ENCODE data around the gene TMEM205. TPM values are rescaled to one million over a fixed set of nuclear protein-coding genes. Genes with fewer than 3 reads are reported as not detected.
A peak's percentile ranks its signal among the peaks of the same experiment; 100 is the strongest.

The TMEM205 gene
- total and polyA plus RNA-seq, 2 experiments from 2014 or later = 123 to 293 TPM

DNA sequence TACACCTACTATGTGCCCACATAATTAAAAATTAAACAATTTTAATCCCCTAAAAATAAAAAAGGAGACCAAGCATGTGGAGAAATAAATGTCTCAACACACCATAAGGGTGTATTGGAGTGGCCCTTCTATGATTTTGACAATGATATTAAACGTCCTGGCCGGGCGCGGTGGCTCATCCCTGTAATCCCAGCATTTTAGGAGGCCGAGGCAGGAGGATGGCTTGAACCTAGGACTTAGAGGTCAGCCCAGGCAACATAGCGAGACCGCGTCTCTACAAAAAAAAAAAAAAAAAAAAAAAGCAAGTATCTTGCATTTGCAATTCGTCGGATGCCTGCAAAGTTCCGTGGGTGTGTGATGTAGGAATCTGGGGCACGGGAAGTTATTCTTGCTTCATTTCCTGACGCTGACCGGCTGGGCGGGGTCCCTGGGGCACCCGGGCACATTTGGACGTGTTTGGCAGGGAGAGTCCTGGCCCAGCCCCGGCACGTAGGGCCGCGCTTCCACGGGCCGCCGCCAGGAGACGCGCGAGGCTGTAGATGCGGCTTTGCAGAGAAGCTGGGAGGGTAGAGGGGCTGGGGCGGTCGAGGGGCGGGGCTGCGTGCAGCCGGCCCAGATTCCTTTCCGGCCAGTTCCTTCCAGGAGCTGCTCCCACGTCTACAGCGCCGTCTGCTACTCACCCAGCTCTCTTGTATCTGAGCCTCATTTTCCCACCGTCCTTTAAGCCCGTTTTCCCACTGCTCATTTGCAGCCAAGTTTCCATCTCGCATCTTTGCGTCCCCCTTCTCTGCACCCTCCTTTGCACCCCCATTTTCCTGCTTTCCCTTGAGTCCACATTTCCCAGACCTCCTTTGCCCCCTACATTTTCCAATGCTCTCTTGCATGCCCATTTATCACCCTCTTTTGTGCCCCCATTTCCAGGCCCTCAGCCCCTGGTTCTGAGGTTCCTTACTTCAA lies 52.4 kb downstream of the TMEM205 start:
- Mint-ChIP-seq H3K27me3 (ENCODE audit: insufficient read depth, low read depth, poor library complexity) (peaks cover 6% of the 10 kb centered on the region), H3K27ac (peak overlapping the region; percentile 92), H3K4me3 (peak overlapping the region; percentile 63), H3K4me1 (peaks cover 6% of the 10 kb centered on the region; the same call in 2 of the 3 replicates), H3K9me3 (no peaks in the 10 kb centered on the region; the same call in 2 of the 3 replicates), H3K36me3 (ENCODE audit: low read depth) (no peaks in the 10 kb centered on the region)
- H3K27me3 ChIP-seq (ENCODE audit: insufficient read depth) = no peaks in the 10 kb centered on the region
- H3K4me1 ChIP-seq (ENCODE audit: insufficient read depth) = peaks cover 6% of the 10 kb centered on the region
- H3K4me3 ChIP-seq = peak overlapping the region; percentile 46
- H2AFZ ChIP-seq = peak overlapping the region; percentile 97
- no peaks in the 10 kb centered on the region for H3F3A ChIP-seq (replicated peaks; ENCODE audit: low read depth)
- no peaks in the 10 kb centered on the region for H3K79me2 ChIP-seq (replicated peaks; ENCODE audit: insufficient read depth)
- peak overlapping the region; percentile 81 for H3K4me2 ChIP-seq
- H3K27ac ChIP-seq (ENCODE audit: low read depth) = peak overlapping the region; percentile 77; the same call in 1 of the 2 replicates
- TF ChIP-seq CREB1 (CRISPR knock-in tag; IDR thresholded peaks at IDR 0.05; ENCODE audit: low read depth) = peak; percentile 57
- peak; percentile 49 for TF ChIP-seq POLR2AphosphoS5 (IDR thresholded peaks at IDR 0.05; ENCODE audit: low read depth)
- peak; percentile 83 to 97 for TF ChIP-seq CTCF (conservative IDR thresholded peaks at IDR 0.05; ENCODE audit: low read depth in 2 of 2)
- TF ChIP-seq ETS1 (IDR thresholded peaks at IDR 0.05) = no peak
- H3K36me3 ChIP-seq (ENCODE audit: insufficient read depth) = no peaks in the 10 kb centered on the region
- no peaks in the 10 kb centered on the region for H3K9me2 ChIP-seq (ENCODE audit: insufficient read depth)
- no peaks in the 10 kb centered on the region for H4K20me1 ChIP-seq (replicated peaks; ENCODE audit: insufficient read depth)
- DNase-seq (ENCODE audit: low spot score) (peak; percentile 94), ATAC-seq (peak; percentile 97)

Other genes starting within 250 kb of the TMEM205 start
- gene SPC24, start 190.5 kb downstream of the TMEM205 start, total RNA-seq (2014; rRNA removed; shearing (Covaris generic)) = 38.7 and 42.2 TPM in 2 replicates
- 40.6 and 41.8 TPM in 2 replicates for gene SPC24, start 190.5 kb downstream of the TMEM205 start, polyA plus RNA-seq (2016; fragmentation: Nextera tagmentation; extraction: Ambion mirVana)
- 47.5 and 65.4 TPM in 2 replicates for gene KANK2, start 148.7 kb downstream of the TMEM205 start, total RNA-seq (2014; rRNA removed; shearing (Covaris generic))
- 14.7 and 15.9 TPM in 2 replicates for gene KANK2, start 148.7 kb downstream of the TMEM205 start, polyA plus RNA-seq (2016; fragmentation: Nextera tagmentation; extraction: Ambion mirVana)
- not detected in 2 replicates for gene ANGPTL8, start 106.6 kb downstream of the TMEM205 start, total RNA-seq (2014; rRNA removed; shearing (Covaris generic))
- gene ANGPTL8, start 106.6 kb downstream of the TMEM205 start, polyA plus RNA-seq (2016; fragmentation: Nextera tagmentation; extraction: Ambion mirVana) = 0.42 TPM in 1 of 2 replicates, not detected in the other
- 48.3 and 49.0 TPM in 2 replicates for gene DOCK6, start 83.7 kb downstream of the TMEM205 start, total RNA-seq (2014; rRNA removed; shearing (Covaris generic))
- gene DOCK6, start 83.7 kb downstream of the TMEM205 start, polyA plus RNA-seq (2016; fragmentation: Nextera tagmentation; extraction: Ambion mirVana) = 28.9 and 34.6 TPM in 2 replicates
- gene TSPAN16, start 50.1 kb downstream of the TMEM205 start, total RNA-seq (2014; rRNA removed; shearing (Covaris generic)) = not detected in 2 replicates
- gene TSPAN16, start 50.1 kb downstream of the TMEM205 start, polyA plus RNA-seq (2016; fragmentation: Nextera tagmentation; extraction: Ambion mirVana) = not detected in 2 replicates
- 16.9 and 21.2 TPM in 2 replicates for gene RAB3D, start 6.6 kb downstream of the TMEM205 start, total RNA-seq (2014; rRNA removed; shearing (Covaris generic))
- 3.8 and 5.3 TPM in 2 replicates for gene RAB3D, start 6.6 kb downstream of the TMEM205 start, polyA plus RNA-seq (2016; fragmentation: Nextera tagmentation; extraction: Ambion mirVana)
- 3.4 and 3.5 TPM in 2 replicates for gene CCDC159, start 251 bp upstream of the TMEM205 start, total RNA-seq (2014; rRNA removed; shearing (Covaris generic))
- gene CCDC159, start 251 bp upstream of the TMEM205 start, polyA plus RNA-seq (2016; fragmentation: Nextera tagmentation; extraction: Ambion mirVana) = 5.1 and 6.2 TPM in 2 replicates
- 5.7 and 12.0 TPM in 2 replicates for gene PLPPR2, start 9.2 kb upstream of the TMEM205 start, total RNA-seq (2014; rRNA removed; shearing (Covaris generic))
- 5.0 and 9.0 TPM in 2 replicates for gene PLPPR2, start 9.2 kb upstream of the TMEM205 start, polyA plus RNA-seq (2016; fragmentation: Nextera tagmentation; extraction: Ambion mirVana)
- 2.1 and 4.1 TPM in 2 replicates for gene SWSAP1, start 28.4 kb upstream of the TMEM205 start, total RNA-seq (2014; rRNA removed; shearing (Covaris generic))
- gene SWSAP1, start 28.4 kb upstream of the TMEM205 start, polyA plus RNA-seq (2016; fragmentation: Nextera tagmentation; extraction: Ambion mirVana) = 6.1 and 6.6 TPM in 2 replicates
- gene EPOR, start 38.0 kb upstream of the TMEM205 start, total RNA-seq (2014; rRNA removed; shearing (Covaris generic)) = 6.8 and 12.0 TPM in 2 replicates
- 9.1 and 9.2 TPM in 2 replicates for gene EPOR, start 38.0 kb upstream of the TMEM205 start, polyA plus RNA-seq (2016; fragmentation: Nextera tagmentation; extraction: Ambion mirVana)
- gene RGL3, start 73.0 kb upstream of the TMEM205 start, total RNA-seq (2014; rRNA removed; shearing (Covaris generic)) = 46.8 and 49.4 TPM in 2 replicates
- gene RGL3, start 73.0 kb upstream of the TMEM205 start, polyA plus RNA-seq (2016; fragmentation: Nextera tagmentation; extraction: Ambion mirVana) = 48.8 and 49.2 TPM in 2 replicates
- 0.54 and 1.5 TPM in 2 replicates for gene ODAD3, start 88.9 kb upstream of the TMEM205 start, total RNA-seq (2014; rRNA removed; shearing (Covaris generic))
- gene ODAD3, start 88.9 kb upstream of the TMEM205 start, polyA plus RNA-seq (2016; fragmentation: Nextera tagmentation; extraction: Ambion mirVana) = 6.1 TPM in 2 replicates
- gene PRKCSH, start 89.4 kb upstream of the TMEM205 start, total RNA-seq (2014; rRNA removed; shearing (Covaris generic)) = 107 and 130 TPM in 2 replicates
- gene PRKCSH, start 89.4 kb upstream of the TMEM205 start, polyA plus RNA-seq (2016; fragmentation: Nextera tagmentation; extraction: Ambion mirVana) = 85.3 and 90.3 TPM in 2 replicates
- gene ELAVL3, start 134.8 kb upstream of the TMEM205 start, total RNA-seq (2014; rRNA removed; shearing (Covaris generic)) = 1.2 and 1.7 TPM in 2 replicates
- 0.45 and 0.63 TPM in 2 replicates for gene ELAVL3, start 134.8 kb upstream of the TMEM205 start, polyA plus RNA-seq (2016; fragmentation: Nextera tagmentation; extraction: Ambion mirVana)
- gene ZNF653, start 159.6 kb upstream of the TMEM205 start, total RNA-seq (2014; rRNA removed; shearing (Covaris generic)) = 4.9 and 5.3 TPM in 2 replicates
- 2.5 and 4.1 TPM in 2 replicates for gene ZNF653, start 159.6 kb upstream of the TMEM205 start, polyA plus RNA-seq (2016; fragmentation: Nextera tagmentation; extraction: Ambion mirVana)
- 61.1 and 66.5 TPM in 2 replicates for gene ECSIT, start 182.9 kb upstream of the TMEM205 start, total RNA-seq (2014; rRNA removed; shearing (Covaris generic))
- gene ECSIT, start 182.9 kb upstream of the TMEM205 start, polyA plus RNA-seq (2016; fragmentation: Nextera tagmentation; extraction: Ambion mirVana) = 36.6 and 42.7 TPM in 2 replicates
- gene CNN1, start 192.6 kb upstream of the TMEM205 start, total RNA-seq (2014; rRNA removed; shearing (Covaris generic)) = 17.0 and 20.9 TPM in 2 replicates
- gene CNN1, start 192.6 kb upstream of the TMEM205 start, polyA plus RNA-seq (2016; fragmentation: Nextera tagmentation; extraction: Ambion mirVana) = 13.3 and 22.7 TPM in 2 replicates
- 50.3 and 73.3 TPM in 2 replicates for gene ELOF1, start 213.0 kb upstream of the TMEM205 start, total RNA-seq (2014; rRNA removed; shearing (Covaris generic))
- 98.0 and 103 TPM in 2 replicates for gene ELOF1, start 213.0 kb upstream of the TMEM205 start, polyA plus RNA-seq (2016; fragmentation: Nextera tagmentation; extraction: Ambion mirVana)
- 12.4 and 12.8 TPM in 2 replicates for gene ACP5, start 231.4 kb upstream of the TMEM205 start, total RNA-seq (2014; rRNA removed; shearing (Covaris generic))
- gene ACP5, start 231.4 kb upstream of the TMEM205 start, polyA plus RNA-seq (2016; fragmentation: Nextera tagmentation; extraction: Ambion mirVana) = 5.6 and 6.7 TPM in 2 replicates

Data from GM23338 (cell line).